ENCODE results near the gene SNX10. TPM values are rescaled to one million over a fixed set of nuclear protein-coding genes. Genes with fewer than 3 reads are reported as not detected.

The SNX10 gene
- total and polyA plus RNA-seq, 2 of the 8 experiments (the other 6 are each of a cell fraction or from before 2014, with no cell fraction given), result 4.4 to 9.6 TPM

DNA sequence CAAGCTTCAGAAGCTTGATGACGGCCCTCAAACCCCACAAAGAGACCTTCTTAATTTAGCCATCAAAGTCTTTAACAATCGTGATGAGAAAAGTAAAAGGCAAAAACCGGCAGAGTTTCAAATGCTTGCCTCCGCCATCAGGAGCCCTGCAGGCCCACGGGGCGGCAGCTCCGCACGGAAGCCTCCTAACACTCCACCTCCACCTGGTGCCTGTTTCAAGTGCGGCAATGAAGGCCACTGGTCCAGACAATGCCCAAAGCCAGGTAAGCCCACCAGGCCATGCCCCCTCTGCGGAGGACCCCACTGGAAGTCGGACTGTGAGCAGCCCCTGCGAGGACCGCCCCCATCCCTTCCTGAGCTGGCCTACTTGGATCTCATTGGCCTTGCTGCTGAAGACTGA, 46.5 kb upstream of the SNX10 start:
- H3K4me3 ChIP-seq (ENCODE audit: extremely low read depth in 1 of 4, insufficient read depth in 2 of 4, low read depth in 3 of 4, low read length in 4 of 4), result no peak overlapping the region
- no peak overlapping the region for H3K56ac ChIP-seq (replicated peaks; ENCODE audit: insufficient read length, low read depth, low read length)
- H3K27me3 ChIP-seq (replicated peaks in 1 of 4; ENCODE audit: control insufficient read depth in 3 of 4, extremely low read depth in 1 of 4, insufficient read depth in 3 of 4, low read length in 3 of 4), result no peaks in the 10 kb centered on the region
- no peak overlapping the region for H3K18ac ChIP-seq (ENCODE audit: extremely low read depth, low read length)
- 96% methylated on average over 13 of the region's 13 CpGs; no CpG with 5 or more reads in 1 of the 2 experiments for WGBS, 2 experiments (ENCODE audit: extremely low coverage in 1 of 2, insufficient coverage in 1 of 2, insufficient read length in 1 of 2, insufficient replicate concordance in 2 of 2, low coverage in 1 of 2, low lambda C conversion rate in 2 of 2, missing lambda C conversion rate in 1 of 2)
- no peak overlapping the region for H3K4me2 ChIP-seq (ENCODE audit: insufficient read depth in 1 of 2, low read depth in 2 of 2, low read length in 2 of 2)
- H4K91ac ChIP-seq (replicated peaks; ENCODE audit: insufficient read length, low read length), result no peak overlapping the region
- no peak overlapping the region for H3K14ac ChIP-seq (ENCODE audit: insufficient read length)
- POLR2A ChIA-PET (ENCODE audit: partially characterized antibody), result interaction anchor here (0.6 to 2.7 kb wide), 5 partner anchors 35 to 154 kb away, joined by 3 to 10 read pairs (median 3); partner anchors contain the start of genes CBX3 and HNRNPA2B1
- H2AFZ ChIP-seq (ENCODE audit: low read length), result peak overlapping the region; percentile 92; the same call in 1 of the 2 replicates
- no peak overlapping the region for H3K9ac ChIP-seq (replicated peaks in 1 of 4; ENCODE audit: extremely low read depth in 1 of 4, low read depth in 3 of 4, low read length in 3 of 4)
- no peak overlapping the region for H2AK5ac ChIP-seq (ENCODE audit: low read depth, low read length)
- TF ChIP-seq KDM5A (IDR thresholded peaks at IDR 0.05; ENCODE audit: low read length), result no peak
- no peak overlapping the region for H3K23ac ChIP-seq (ENCODE audit: insufficient read length)
- no peaks in the 10 kb centered on the region for H3K36me3 ChIP-seq (ENCODE audit: control insufficient read depth in 2 of 4, insufficient read depth in 4 of 4, low read length in 3 of 4)
- no peak overlapping the region for H3K4ac ChIP-seq (replicated peaks; ENCODE audit: insufficient read length, low read depth, low read length)
- FAIRE-seq (no peak), DNase-seq (ENCODE audit: low read depth in 1 of 2, low spot score in 2 of 2) (no peak)
- H2BK12ac ChIP-seq (ENCODE audit: low read depth, low read length), result no peak overlapping the region
- no peaks in the 10 kb centered on the region for H3K79me2 ChIP-seq (ENCODE audit: control insufficient read depth in 1 of 2, insufficient read depth in 2 of 2, low read length in 2 of 2)
- no peak overlapping the region for H3K27ac ChIP-seq (ENCODE audit: low read depth, low read length)
- no peak overlapping the region for H2BK20ac ChIP-seq (ENCODE audit: low read length)
- H3K79me1 ChIP-seq (ENCODE audit: low read depth, low read length), result no peaks in the 10 kb centered on the region
- no peaks in the 10 kb centered on the region for H4K20me1 ChIP-seq (replicated peaks in 1 of 2; ENCODE audit: control insufficient read depth in 1 of 2, insufficient read depth in 2 of 2, low read length in 2 of 2)
- no peak overlapping the region for H4K5ac ChIP-seq (ENCODE audit: insufficient read length, low read depth, low read length)
- H2BK120ac ChIP-seq (replicated peaks; ENCODE audit: low read depth, low read length), result no peak overlapping the region
- H3K9me3 ChIP-seq (ENCODE audit: insufficient read depth in 2 of 2, low read depth in 1 of 2, low read length in 1 of 2), result no peaks in the 10 kb centered on the region
- no peaks in the 10 kb centered on the region; the same call in 1 of the 2 replicates for H3K23me2 ChIP-seq (ENCODE audit: low read depth, low read length)
- H4K8ac ChIP-seq (ENCODE audit: extremely low read depth, insufficient read depth, low read length), result no peak overlapping the region
- H2BK15ac ChIP-seq (ENCODE audit: low read length), result no peak overlapping the region
- CTCF ChIA-PET (ENCODE audit: partially characterized antibody), result interaction anchor here (0.6 to 1.3 kb wide), 3 partner anchors 12 to 124 kb away, joined by 3 to 4 read pairs (median 3); no protein-coding TSS in a partner anchor
- no peaks in the 10 kb centered on the region for H3K4me1 ChIP-seq (replicated peaks in 1 of 4; ENCODE audit: control insufficient read depth in 3 of 4, insufficient read depth in 4 of 4, low read length in 3 of 4)
- no peak overlapping the region for H2BK5ac ChIP-seq (ENCODE audit: low read depth, low read length)

Measured in H1 (cell line).